Omental fat pad (tissue), 4 donors: ENCODE data around the gene SART1. TPM values are rescaled to one million over a fixed set of nuclear protein-coding genes. Genes with fewer than 3 reads are reported as not detected.

Source experiments
- ATAC-seq: fragments of 150-250 bp; one replicate; pipeline ENCODE4 v1.9.1; 2016; ENCODE audit warnings: mild to moderate bottlenecking, moderate library complexity; ENCODE audit not compliant: low FRiP score
- DNase-seq: peaks from one replicate; pipeline ENCODE4 v3.0.0-alpha.2; 2019; ENCODE audit warnings: low spot score
- total RNA-seq, 4 donors: library from RNA; depleted of rRNA; stranded (reverse); fragments of >200 nt; gene quantifications; one replicate each; pipeline ENCODE4 v1.1.0, GENCODE V29; 2016
- TF ChIP-seq, protein P1 (sequence below), 3 donors: fragments of 450-650 bp; IDR thresholded peaks; one replicate each; pipeline ENCODE4 v1.5.1; 2016 to 2017; ENCODE audit warnings: antibody characterized with exemption in 3 of 3, mild to moderate bottlenecking in 3 of 3, moderate library complexity in 2 of 3

Gene SART1
- total RNA-seq, 4 donors from 2014 or later, result 22.5 to 62.4 (median 47.1) TPM

DNA sequence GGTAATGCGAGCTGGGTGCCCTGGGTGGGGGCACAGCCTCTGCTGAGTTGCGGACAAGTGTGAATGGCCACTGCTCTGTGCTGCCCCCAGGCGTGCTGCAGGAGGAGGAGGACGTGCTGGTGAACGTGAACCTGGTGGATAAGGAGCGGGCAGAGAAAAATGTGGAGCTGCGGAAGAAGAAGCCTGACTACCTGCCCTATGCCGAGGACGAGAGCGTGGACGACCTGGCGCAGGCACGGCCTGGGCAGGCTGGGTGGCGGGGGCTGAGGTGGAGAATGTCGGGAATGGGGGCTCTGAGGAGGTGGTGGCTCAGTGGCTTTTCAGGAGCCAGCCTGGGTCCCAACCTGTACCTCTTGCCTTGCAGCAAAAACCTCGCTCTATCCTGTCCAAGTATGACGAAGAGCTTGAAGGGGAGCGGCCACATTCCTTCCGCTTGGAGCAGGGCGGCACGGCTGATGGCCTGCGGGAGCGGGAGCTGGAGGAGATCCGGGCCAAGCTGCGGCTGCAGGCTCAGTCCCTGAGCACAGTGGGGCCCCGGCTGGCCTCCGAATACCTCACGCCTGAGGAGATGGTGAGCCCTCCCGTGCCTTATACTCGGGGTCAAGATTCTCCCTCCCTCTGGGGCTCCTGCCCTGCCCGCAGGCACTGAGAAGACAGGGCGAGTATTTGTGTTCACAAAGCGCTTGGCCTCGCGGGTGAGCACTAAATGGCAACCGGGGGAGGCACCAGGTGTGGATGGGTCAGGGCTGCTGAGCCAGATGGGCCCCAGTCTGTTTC is 4.6 kb downstream of the SART1 start:
- DNase-seq, result no peak
- ATAC-seq, result no peak
- TF ChIP-seq, protein P1, sequence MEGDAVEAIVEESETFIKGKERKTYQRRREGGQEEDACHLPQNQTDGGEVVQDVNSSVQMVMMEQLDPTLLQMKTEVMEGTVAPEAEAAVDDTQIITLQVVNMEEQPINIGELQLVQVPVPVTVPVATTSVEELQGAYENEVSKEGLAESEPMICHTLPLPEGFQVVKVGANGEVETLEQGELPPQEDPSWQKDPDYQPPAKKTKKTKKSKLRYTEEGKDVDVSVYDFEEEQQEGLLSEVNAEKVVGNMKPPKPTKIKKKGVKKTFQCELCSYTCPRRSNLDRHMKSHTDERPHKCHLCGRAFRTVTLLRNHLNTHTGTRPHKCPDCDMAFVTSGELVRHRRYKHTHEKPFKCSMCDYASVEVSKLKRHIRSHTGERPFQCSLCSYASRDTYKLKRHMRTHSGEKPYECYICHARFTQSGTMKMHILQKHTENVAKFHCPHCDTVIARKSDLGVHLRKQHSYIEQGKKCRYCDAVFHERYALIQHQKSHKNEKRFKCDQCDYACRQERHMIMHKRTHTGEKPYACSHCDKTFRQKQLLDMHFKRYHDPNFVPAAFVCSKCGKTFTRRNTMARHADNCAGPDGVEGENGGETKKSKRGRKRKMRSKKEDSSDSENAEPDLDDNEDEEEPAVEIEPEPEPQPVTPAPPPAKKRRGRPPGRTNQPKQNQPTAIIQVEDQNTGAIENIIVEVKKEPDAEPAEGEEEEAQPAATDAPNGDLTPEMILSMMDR (IDR thresholded peaks at IDR 0.05), result no peak

DNA sequence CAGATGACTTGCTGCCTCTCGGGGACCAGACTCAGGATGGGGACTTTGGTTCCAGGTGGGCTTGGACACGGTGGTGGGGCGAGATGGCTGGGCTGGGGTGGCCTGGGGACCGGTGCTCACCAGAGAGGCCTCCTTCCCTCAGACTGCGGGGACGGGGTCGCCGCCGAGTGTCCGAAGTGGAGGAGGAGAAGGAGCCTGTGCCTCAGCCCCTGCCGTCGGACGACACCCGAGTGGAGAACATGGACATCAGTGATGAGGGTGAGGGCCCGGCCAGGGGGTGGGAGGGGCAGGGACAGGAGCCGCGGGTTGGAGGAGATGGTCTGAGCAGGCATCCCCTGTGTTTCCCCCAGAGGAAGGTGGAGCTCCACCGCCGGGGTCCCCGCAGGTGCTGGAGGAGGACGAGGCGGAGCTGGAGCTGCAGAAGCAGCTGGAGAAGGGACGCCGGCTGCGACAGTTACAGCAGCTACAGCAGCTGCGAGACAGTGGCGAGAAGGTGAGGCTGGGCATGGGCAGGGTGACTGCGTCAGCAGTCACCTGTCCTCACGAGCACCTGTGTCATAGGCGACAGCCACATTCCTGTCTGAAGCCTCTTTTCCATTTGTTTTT is 5.9 kb downstream of the SART1 start:
- no peak for DNase-seq
- TF ChIP-seq, protein P1 (IDR thresholded peaks at IDR 0.05), result no peak
- no peak for ATAC-seq

DNA sequence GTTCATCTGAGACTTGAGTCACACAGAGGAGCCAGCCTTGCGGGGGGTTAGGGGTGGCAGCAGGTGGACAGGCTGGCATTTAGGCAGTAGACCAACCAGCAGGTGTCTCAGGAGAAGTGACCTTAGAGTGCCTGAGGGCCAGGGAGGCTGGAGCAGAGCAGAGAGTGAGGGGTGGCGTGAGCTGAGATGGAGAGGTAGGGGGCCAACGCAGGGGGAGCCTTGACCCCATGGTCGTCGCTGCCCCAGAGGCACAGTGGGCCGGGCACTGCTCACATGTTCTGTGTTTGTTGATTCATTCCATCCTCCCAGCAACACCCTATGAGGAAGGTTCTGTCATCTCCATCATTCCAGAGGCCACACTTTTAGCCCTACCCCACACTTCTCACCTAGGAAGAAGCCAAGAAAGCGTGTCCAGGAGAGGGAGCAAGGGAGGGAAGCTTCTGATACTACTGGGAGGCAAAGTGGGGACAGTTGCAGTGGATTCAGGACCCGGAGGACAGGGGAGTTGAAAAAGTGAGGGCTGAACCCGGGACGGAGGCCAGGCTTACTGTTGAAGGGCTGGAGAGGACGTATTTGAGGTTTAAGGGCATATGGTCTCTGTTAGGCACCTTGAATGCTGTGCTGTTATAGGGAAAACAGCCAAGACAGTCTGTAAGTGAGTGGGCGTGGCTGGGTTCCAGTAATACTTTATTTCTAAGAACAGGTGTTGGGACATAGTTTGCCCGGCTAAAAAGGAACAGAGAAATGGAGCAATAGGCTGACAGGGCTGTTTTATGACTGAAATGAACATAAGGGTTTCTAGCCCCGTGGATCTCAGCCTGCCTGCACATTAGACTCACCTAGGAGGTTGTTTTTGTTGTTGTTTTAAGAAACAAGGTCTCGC is 7.3 kb downstream of the SART1 start:
- DNase-seq, result no peak
- TF ChIP-seq, protein P1 (IDR thresholded peaks at IDR 0.05), result no peak
- peak; percentile 8 for ATAC-seq

DNA sequence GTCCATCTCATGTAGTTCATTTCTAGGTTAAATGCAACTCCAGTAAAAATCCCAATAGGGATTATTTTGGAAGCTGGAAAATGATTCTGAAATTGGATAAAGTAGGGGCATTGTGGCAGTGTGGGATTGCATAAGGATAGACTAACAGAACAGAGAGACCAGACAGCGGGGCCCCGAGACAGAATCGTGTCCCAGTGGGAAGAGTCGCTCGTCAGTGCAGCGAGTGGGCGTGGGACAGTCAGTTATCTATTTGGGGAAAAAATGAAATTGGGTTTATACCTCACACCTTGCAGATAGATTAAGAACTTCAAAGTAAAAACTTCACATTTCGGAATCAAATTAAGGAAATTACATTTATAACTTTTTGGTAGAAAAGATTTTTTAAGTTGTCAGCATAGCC is 10.6 kb downstream of the SART1 start:
- no peak for ATAC-seq

DNA sequence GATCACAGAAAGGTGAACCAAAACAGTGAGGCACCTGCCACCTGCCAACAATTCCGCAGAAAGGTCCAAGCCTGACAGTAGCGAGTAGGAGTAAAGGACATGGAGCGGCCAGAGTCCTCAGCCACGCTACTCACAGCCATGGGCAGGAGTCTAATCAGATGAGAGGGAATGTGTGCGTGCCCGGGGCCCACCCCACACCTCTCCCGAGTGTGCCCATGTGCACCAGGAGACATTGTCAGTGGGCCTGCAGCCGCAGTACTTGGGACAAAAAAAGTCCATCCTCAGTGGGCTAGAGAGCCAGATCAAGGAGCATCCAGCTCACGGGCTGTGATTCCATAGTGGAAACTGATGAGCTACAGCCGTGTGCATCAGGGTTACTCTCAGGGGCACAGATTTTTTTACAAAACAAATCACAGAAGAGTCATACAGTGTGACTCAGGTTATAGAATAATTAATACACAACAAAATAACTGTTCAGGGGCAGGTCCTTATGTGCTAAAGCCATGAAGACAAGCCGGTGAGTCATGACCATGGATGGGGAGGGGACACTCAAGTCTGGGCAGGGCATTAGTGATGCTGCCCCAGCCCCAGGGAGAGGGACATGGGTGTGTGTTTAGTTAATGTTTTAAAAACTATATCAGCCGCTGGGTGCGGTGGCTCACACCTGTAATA is 12.0 kb downstream of the SART1 start:
- TF ChIP-seq, protein P1 (IDR thresholded peaks at IDR 0.05), result no peak
- no peak for ATAC-seq
- DNase-seq, result no peak

More for the DNA sequence above, 10.6 kb downstream of the SART1 start:
- TF ChIP-seq, protein P1 (IDR thresholded peaks at IDR 0.05), result no peak
- no peak for DNase-seq

DNA sequence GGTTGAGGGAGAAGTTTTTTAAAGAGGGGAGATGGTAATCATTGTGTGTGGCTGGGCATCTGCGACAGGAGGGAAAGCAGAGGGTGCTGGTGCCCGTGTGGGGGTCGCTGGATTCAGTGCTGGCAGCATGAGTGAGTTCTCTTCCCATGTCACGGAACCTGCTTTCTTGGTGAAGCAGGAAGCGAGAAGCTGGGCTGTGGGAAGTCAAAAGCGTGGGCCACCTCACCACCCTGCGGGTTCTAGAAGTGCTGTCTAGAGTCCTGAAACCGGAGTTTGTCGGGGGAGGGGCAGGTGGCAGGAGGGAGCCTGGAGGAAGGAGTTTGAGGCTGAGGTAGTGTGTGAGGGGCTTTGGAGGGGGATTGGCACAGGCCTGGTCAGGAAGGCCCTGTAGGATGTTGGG is 14.2 kb downstream of the SART1 start:
- TF ChIP-seq, protein P1 (IDR thresholded peaks at IDR 0.05), result no peak
- ATAC-seq (no peak), DNase-seq (no peak)
